ENCODE measurements around the gene MZT2A.
"Not testable (repeated sequence)": the region's sequence is repeated elsewhere in the genome, so short reads cannot be mapped to it uniquely, and the experiment has no call there.

MZT2A gene

DNA sequence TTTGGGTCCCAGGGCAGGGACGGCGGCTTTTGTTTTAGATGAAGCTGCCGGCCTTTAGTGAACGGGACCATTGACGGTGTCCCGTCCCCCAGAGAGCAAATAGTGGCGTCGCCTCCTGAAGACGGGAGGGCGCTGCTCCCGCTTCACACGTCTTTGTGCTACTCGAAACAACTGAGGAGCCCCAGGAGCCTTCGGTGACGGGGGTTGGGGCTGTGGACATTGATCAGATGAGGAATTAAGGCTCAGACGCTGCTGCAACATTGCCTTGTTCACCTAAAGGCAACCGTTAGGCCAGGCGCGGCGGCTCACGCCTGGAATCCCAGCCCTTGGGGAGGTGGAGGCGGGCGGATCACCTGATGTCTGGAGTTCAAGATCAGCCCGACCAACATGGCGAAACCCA is 15.8 kb downstream of the MZT2A start:
- DNase-seq (ENCODE audit: low read depth, low spot score); H3K4me3 ChIP-seq (ENCODE audit: low read length): not testable (repeated sequence)

DNA sequence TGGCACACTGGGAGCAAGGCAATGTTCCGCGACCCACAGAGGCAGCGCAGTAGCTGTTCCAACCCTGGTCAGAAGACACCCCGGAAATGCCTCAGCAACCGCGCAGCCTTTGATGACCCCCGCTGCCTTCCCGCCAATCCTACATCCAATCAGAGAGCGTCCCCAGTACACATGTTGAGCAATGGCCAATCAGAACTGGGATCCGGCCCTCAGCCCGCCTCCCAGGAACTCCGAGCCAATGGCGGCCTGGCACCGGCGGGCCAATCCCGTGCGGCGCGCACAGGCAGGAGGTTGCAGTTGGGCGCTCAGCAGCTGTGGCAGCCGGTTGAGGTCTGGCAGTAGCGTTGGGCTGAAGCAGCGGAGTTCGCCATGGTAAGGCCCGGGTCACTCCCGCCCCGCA is 16.4 kb downstream of the MZT2A start, which contains the start of gene TUBA3D:
Gene TUBA3D (plus strand): TSS at position 289 of the 400 bp plus-strand sequence. CDS start 81 bp downstream, at position 370.
- no peak for DNase-seq (ENCODE audit: low read depth, low spot score)

DNA sequence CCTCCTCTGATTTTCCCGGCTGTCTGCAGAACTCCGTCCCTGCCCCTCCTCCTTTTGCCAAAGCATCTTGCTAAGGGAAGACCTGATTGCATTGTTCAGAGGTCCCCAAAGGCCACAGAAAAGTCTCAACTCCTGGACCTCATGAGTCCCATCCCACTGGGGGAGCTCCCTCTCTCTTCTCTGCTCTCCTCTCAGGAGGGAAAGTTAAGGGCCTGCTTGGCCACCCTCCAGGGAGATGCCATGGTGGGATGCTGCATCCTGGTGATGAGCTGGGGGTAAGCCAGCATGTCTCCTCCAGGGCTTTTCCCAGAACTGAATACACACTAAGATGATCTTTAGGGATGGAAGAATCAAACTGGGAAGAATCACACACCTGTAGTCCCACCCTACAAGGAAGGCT is 18.9 kb downstream of the MZT2A start:
- DNase-seq (ENCODE audit: low read depth, low spot score), result not testable (repeated sequence)

More for the DNA sequence above, 16.4 kb downstream of the MZT2A start, which contains the start of gene TUBA3D:
- no peak within 1 kb of the TSS for H3K4me3 ChIP-seq (ENCODE audit: low read length)

DNA sequence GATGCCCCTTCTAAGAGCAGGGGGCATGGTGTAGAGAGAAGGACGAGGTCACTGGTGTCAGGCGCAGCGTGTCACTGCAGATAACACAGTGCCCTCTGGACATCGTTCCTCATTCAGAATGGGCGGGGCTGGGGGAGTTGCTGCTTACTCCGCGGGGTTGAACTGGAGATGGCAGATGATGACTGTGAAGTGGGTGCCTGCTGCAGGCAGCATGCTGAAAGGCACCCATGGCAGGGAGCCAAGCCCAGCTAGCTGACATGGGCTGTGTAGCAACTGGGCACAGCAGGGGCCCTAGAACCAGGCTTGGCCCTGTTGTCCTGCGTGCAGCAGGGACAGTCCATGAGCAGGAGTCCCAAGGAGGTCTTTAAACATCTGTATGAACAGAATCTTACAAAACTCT is 20.6 kb downstream of the MZT2A start:
- DNase-seq (ENCODE audit: low read depth, low spot score); H3K4me3 ChIP-seq (ENCODE audit: low read length): not testable (repeated sequence)

More for the DNA sequence above, 18.9 kb downstream of the MZT2A start:
- H3K4me3 ChIP-seq (ENCODE audit: low read length), result not testable (repeated sequence)

DNA sequence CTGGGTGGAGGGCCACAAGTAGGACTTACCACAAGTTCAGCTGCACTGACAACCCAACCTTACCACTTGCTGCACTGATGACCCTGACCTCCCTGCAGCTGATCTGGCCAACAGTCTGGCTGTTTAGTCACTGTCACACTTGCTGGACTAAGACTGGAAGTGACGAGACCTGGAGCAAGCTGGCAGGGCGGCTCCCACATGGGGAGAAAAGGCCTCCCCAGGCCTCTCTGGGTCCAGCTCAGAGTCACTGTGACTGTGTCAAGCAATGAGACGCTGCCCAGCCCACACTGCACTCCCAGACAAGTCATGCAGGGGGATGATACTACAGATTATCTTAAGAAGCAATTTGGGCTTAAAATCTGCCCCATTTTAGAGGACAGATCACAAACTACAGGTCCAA is 21.3 kb downstream of the MZT2A start:
- DNase-seq (ENCODE audit: low read depth, low spot score); H3K4me3 ChIP-seq (ENCODE audit: low read length): not testable (repeated sequence)

DNA sequence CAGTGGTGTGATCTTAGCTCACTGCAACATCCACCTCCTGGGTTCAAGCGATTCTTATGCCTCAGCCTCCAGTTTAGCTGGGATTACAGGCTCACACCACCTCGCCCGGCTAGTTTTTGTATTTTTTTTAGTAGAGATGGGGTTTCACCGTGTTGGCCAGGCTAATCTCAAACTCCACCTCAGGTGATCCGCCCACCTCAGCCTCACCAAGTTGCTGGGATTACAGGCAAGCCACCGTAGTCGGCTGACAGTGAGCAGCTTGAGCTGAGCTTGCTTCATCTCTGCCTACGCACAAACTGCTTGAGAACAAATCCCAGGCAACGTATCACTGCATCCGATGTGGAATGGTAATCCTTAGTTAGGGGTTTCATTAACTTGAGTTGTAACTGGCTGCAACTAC is 24.5 kb downstream of the MZT2A start:
- DNase-seq (ENCODE audit: low read depth, low spot score); H3K4me3 ChIP-seq (ENCODE audit: low read length): not testable (repeated sequence)

DNA sequence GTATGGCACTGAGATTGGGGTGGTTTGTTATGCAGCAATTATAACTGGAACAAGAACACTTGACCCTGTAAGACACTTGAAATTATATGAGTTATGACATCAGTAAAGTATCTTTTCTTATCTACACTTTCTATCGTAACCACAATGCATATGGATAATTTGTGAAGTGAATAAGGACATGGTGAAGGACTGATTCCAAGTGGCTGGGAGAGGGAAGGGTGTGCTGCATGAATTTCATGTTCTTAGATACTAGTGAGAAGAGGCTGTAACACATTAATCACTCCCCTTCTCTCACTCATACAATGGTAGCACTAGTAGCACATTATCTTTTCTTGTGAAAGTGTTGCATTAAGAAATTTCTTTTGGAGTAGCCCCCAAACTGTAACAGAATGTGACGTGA is 37.3 kb downstream of the MZT2A start:
- H3K4me3 ChIP-seq (ENCODE audit: low read length); DNase-seq (ENCODE audit: low read depth, low spot score): not testable (repeated sequence)

DNA sequence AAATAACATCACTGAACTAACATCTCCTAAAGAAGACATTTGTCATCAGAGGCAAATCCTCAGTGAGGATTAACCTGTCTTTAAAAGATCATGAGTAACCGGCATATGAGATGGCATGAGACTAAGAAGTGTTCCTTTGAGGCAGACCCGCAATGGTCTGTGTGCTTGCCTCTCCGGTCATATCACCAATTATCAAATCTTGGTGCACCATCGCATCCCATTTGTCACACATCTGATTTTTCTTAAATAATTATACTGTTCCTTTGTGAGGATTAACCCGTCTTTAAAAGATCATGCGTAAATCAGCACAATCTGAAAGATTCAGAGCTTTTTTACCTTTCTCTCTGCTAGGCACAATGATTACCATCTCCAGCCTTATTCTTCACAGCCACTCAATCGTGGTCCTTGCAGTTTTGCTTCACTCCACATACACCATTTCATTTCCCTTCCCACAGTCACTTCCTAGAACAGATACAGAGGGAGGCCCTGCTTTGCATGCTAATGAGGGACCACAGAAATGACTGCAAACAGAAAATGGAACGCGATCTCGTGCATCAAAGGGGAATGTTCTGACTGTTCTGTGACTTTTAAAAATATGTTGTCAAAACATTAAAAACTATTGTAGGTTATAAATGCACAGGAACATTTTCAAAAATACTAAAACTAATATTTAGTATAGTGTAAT is 40.8 kb downstream of the MZT2A start:
- not testable (repeated sequence) for H3K4me3 ChIP-seq (ENCODE audit: low read length)

DNA sequence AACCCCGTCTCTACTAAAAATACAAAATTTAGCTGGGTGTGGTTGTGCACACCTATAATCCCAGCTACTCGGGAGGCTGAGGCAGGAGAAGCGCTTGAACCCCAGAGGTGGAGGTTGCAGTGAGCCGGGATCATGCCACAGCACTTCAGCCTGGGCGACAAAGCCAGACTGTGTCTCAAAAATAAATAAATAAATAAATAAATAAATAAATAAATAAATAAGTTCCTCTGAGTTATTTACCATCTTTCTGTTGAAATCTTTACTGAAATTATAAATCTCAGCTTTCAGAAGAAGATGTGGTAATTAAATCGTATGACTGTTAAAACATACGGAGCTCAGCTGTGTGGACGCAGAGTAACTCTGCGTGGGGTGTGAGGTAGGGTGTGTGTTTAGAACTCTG is 44.2 kb downstream of the MZT2A start:
- not testable (repeated sequence) for DNase-seq (ENCODE audit: low read depth, low spot score); H3K4me3 ChIP-seq (ENCODE audit: low read length)

More for the DNA sequence above, 40.8 kb downstream of the MZT2A start:
- not testable (repeated sequence) for DNase-seq (ENCODE audit: low read depth, low spot score)

DNA sequence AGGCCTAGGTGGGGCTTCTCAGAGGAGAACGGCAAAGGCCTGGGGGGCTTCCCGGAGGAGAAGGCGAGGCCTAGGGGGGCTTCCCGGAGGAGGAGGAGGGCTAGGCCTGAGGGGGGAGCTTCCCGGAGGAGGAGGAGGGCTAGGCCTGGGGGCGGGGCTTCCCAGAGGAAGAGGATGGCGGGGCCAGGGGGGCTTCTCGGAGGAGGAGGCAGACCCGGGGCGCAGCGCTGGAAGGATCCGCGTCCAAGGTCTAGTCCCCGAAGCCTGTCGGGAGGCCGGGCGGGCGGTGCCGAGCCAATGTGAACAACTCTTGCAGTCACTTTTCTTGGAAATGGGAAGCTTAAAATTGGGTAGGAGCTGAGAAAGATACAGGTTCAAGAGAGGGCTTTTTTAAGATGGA is 46.3 kb downstream of the MZT2A start:
- H3K4me3 ChIP-seq (ENCODE audit: low read length), result no peak overlapping the region
- no peak for DNase-seq (ENCODE audit: low read depth, low spot score)

DNA sequence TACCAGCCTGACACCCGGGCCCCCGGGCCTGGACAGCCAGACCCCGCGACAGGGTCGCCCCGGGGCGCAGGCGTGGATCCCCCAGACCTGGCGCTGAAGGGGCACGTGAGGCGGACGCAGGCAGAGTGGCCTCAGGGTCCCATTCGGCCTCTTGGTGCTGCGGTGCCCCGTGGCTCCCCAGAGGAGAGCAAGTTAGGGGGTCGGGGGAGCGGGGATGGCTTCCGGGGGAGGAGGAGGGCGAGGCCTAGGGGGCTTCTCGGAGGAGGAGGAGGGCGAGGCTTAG is 46.7 kb downstream of the MZT2A start:
- H3K4me3 ChIP-seq (ENCODE audit: low read length); DNase-seq (ENCODE audit: low read depth, low spot score): not testable (repeated sequence)

DNA sequence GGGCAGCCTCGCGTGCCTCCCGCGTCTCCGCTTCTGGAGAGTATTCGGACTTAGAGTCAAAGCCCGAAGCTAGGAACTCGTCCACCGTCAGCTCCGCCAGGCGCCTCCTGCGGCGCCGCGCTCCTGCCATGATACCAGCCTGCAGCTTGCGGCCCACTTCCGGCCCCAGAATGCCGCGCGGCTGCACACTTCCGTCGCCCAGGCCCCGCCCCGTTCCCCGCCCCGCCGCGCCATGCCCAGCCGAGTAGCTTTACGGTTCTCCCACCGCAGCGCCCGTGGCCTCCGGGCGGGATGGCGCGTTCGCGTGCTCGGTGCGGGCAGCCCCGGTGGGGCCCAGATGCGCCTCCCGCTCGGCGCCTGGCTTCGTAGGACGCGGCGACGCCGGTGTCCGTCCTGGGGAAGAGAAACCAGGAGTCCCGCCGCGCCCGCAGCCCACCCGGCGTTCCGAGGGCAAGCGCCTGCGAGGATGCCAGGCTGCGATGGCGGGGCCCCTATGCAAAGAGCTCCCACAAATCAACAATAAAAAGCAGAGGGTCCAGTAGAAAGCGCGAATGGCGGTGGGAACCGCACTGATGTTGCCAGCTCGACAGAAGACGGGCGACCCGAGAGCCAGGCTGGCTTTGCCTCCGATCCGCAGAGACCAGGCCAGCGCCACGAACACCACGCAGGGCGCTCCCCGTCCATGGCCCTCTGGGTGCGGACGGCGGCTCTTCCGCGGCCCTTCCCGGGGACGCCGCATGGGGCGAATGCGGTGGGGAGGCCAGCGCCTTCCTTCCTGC is 47.3 kb downstream of the MZT2A start:
- H3K4me3 ChIP-seq (ENCODE audit: low read length); DNase-seq (ENCODE audit: low read depth, low spot score): not testable (repeated sequence)

DNA sequence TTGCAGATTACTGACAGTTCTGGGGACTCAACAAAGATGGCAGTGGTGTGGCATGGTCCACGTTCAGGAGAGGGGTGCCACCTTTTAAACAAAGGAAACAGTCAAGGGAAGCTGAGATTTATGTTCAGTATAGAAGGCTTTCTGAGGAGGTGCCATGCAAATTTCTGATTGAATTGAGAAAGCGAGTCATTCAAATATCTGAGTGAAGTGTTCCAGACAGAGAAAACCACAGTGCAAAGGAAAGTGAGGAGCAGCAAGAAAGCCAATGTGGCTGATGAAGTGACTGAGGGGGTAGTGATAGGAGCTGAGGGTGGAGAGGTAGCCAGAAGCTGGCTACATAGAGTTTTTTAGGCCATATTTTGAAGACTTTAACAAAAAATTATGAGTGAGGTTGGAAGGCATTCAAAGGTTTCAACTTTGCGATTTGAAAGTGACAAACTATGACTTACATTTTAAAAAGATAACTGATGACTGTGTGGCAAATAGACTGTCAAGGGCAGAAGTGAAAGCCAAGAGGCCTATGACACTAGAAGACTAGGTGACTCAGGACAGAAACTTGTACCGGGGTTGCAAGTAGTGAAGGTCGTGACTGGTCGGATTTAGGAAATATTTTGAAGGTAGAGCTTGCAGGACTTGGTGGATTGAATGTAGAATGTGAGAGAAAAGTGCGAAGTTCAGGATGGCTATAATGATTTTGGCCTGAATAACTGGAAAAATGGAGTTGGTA is 51.3 kb downstream of the MZT2A start:
- DNase-seq (ENCODE audit: low read depth, low spot score); H3K4me3 ChIP-seq (ENCODE audit: low read length): not testable (repeated sequence)
